ENCODE results near the gene RNF126.
A peak's percentile ranks its signal among the peaks of the same experiment; 100 is the strongest.
"Not testable (repeated sequence)": the region's sequence is repeated elsewhere in the genome, so short reads cannot be mapped to it uniquely, and the experiment has no call there.

The RNF126 gene

GRCh38 chr19:645912-646778, 16.9 kb downstream of the RNF126 start:
- DNase-seq = no peak

DNA sequence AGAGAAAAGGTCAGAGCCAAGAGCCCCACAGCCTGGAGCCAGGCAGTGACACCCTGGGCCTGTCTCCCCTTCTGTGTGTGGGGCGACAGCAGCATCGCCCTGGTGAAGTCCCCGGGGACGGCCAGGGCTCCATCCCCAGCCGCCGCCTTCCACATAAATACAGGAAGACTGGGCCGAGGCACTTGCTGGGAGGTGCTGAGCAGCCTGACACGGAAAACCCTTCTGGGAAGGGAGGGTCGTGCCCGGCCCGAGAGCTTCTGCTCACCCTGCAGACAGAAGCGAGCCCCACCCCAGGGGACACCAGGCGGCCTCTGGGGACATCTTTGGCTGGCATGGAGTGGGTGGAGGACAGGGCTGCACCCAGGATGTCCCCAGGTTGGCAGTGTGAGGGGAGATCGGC, 18.2 kb downstream of the RNF126 start:
- no peak for DNase-seq

DNA sequence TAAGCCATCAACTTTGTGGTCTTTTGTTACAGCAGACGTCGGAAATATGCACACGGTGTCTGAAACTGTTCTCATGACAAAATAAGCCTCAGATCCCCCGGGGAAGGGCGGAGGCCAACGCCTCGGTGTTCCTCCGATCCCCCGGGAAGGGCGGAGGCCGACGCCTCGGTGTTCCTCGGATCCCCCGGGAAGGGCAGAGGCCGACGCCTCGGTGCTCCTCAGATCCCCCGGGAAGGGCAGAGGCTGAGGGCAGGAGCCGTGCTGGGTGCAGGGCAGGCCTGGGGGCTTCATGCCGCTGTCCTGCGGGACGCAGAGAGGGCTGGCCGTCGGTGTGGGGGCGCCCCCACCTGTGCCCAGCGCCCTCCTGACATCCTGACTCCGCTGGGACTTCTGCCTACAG, 18.7 kb downstream of the RNF126 start:
- no peak for DNase-seq

- no peak for DNase-seq
Observed at GRCh38 chr19:643736-644135, 19.3 kb downstream of the RNF126 start.

- no peak for DNase-seq
Observed at GRCh38 chr19:642767-643727, 20.0 kb downstream of the RNF126 start.

GRCh38 chr19:641702-642101, 21.3 kb downstream of the RNF126 start:
- DNase-seq = no peak

DNA sequence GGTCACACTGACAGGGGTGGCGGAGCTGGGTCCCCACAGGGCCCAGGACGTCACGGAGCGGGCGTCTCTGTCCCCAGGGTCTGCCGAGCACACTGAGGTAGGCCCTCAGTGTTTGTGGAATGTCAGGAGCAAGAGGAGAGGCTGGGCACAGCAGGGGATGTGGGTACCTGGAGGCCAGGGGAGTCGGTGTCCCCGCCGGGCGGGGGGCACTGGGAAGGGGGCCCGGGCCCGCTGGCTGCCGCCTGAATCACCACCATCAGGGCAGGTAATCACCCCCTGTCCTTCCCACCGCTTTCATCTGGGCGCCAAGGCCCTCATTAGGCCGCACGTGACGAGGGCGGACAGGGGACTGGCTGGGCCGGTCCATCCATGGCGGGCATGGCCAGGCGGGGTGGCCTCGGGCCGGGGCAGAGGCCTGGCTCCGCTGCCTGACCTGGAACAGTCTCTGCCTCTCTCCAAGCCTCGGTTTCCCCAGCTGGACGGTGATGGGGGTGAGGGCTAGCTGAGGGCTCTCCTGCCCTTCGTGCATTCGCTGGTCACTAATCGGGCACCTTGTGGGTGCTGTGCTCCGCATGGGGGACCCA, 22.3 kb downstream of the RNF126 start:
- DNase-seq = no peak

GRCh38 chr19:640161-640558, 22.9 kb downstream of the RNF126 start:
- DNase-seq = no peak

DNA sequence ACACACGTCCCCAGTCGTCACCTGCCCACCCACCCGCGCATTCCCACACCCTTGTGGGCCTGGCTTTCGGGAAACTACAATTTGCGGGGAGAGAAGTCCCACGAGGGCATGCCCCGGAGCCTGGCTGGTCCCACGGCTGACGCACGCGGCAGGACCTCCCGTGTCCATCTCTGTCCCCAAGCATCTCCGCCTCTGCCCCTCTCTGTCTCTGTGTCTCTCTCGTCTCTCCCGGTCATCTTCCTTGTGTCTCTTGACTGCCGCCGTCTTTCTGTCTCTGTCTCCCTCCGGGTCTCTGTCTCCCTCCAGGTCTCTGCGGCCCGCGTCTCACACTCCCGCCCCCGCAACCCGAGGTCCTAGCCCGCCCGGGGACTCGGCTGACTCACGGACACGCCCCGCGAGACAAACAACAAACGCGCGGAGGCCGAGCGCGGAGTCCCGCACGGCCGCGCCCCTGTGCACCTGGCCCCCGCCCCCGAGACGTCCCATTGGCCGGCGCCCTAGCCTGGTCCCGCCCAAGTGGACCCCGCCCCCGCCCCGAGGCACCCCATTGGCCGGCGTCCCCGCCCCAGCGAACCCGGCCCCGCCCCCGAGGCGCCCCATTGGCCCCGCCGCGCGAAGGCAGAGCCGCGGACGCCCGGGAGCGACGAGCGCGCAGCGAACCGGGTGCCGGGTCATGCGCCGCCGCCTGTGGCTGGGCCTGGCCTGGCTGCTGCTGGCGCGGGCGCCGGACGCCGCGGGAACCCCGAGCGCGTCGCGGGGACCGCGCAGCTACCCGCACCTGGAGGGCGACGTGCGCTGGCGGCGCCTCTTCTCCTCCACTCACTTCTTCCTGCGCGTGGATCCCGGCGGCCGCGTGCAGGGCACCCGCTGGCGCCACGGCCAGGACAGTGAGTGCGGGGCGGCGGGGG, 23.5 kb downstream of the RNF126 start, which contains the start of gene FGF22:
FGF22 (plus strand) TSS at position 627 of the 908 bp plus-strand sequence; CDS start at position 674, 47 bp downstream.
- peak; percentile 95 for DNase-seq

- DNase-seq = no peak
Observed at GRCh38 chr19:638906-639252, 24.1 kb downstream of the RNF126 start.

- DNase-seq = no peak
Observed at GRCh38 chr19:634975-635652, 27.9 kb downstream of the RNF126 start.

- DNase-seq = no peak
Observed at GRCh38 chr19:633786-634639, 29.0 kb downstream of the RNF126 start.

GRCh38 chr19:633068-633785, 29.8 kb downstream of the RNF126 start, which contains the start of gene POLRMT:
POLRMT (minus strand) TSS chr19:633537; CDS start chr19:633512, 25 bp downstream.
- peak; percentile 98 for DNase-seq

DNA sequence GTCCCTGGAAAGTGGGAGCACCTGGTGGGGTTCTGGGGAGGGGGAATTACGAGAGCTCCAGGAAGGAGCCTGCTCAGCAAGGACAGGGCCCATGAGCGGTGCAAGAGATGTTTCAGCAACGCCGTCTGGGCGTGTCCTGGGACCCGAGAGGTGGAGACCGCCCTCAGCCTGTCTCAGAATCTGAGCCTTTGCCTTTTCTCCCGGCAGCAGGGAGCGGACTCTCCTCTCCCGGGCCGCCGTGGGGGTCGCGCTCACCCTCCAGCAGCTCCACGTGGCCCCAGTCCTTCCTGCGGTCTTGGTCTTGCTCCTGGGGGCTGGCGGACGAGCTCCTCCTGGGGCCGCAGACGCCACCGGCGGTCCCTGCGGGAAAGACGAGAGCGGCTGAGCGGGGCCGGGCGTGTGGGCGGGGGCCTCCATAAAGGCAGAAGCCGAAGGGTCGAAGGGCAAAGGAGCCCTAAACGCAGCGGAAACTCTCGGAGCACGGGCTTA, 30.4 kb downstream of the RNF126 start:
- peak; percentile 54 for DNase-seq

DNA sequence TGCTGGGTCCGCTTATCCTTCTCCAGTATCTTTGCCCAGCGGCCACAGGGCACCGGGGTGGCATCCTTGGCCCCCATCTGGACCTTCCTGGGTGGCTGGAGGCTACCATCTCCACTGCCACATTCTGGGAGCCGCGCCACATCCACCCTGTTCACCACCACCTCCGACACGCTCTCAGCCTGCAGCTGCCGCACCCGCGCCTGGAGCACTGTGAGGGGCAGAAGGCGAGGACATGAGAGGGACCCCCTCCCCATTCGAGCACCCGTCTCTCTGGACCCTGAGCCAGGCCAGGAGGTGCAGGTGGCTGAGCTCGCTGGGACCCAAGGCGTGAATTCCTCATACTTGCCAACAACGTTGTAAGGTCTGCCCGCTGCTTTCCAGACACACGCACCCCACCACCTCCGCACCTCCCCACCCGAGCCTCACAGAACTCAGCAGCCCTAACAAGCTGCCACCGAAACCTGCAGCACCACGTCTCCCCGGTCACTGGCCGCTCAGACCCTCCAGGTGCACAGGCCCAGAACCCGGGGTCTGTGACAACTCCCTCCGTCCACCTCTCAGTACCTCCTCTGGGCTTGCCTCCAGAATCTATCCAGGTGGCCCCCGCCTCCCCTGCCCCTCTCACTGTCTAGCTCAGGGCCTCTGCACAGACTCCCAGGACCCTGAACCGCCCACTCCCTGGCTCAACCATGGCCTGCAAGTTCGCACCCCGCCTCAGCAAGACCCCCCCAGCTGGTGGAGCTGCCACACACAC, 32.9 kb downstream of the RNF126 start:
- DNase-seq = no peak

DNA sequence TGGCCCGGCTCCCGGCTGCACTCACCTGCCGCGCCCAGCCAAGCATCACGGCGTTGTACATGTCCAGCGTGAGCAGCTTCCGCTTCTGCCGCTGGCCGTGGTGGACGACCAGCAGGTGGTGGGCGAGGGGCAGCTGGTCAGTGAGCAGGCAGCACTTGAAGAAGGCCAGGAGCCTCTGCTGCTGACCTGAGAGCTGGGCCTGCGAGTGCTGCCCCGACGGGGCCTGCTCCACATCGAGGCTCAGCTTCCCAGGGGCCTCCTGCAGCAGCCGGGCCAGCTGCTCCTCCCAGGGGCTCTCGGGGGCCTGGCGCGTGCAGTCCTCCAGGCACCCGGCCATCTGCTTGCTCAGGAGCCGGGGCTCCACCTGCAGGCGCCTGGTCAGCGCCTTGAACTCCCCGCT, 33.5 kb downstream of the RNF126 start:
- DNase-seq = not testable (repeated sequence)

DNA sequence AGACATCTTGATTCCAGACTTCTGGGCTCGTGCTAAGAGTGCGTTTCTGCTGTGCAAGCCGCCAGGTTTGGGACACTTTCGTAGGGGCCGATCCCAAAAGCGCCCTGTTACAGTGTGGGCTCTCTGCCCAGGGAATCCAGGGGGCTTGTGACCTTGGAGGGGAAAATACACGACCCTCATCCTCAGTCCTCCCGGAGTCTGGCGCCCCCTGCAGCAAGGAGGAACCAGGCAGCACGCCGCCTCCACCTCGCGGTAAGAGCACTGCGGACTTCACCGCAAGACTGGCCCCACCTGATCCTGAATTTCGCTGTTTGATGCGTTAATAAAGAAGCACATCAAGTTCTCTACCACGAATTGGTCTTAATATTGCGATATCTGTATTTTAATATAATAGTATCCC, 34.8 kb downstream of the RNF126 start:
- no peak for DNase-seq

DNA sequence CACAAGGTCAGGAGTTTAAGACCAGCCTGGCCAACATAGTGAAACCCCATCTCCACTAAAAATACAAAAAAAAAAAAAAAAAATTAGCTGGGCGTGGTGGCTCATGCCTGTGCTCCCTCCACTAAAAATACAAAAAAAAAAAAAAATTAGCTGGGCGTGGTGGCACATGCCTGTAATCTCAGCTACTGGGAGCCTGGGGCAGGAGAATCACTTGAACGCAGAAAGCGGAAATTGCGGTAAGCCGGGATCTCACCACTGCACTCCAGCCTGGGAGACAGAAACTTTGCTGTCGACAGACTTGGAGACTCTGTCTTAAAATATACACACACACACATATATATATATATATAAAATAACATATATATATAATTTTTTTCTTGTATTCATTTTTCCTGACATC, 36.4 kb downstream of the RNF126 start:
- DNase-seq = not testable (repeated sequence)

DNA sequence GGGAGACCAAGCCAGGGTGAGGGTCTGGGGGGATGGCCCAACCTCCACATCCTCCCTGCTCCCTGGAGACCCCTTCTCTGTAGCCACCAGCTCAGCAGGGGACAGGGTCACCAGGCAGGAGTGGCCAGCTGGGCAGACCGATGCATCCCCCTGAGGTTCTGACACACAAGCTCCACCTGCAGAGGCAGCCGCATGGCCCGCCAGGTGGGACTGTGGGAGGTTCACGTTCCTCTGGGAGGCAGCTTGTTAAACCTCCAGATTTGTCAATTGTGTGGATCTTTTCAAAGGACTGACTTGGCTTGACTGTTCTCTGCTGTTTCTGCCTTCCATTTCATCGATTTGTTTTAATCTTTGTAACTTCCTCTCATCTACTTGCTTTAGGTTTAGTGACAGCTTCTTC, 37.8 kb downstream of the RNF126 start:
- no peak for DNase-seq

Data from stimulated activated CD4-positive, alpha-beta T cell treated with anti-CD3 and anti-CD28 coated beads, Interleukin-4, amount 100 ng/mL, for 24 hours (primary cell).